Thyroid gland (tissue), 4 donors: Measurements from ENCODE around the gene FAM180A. TPM values are rescaled to one million over a fixed set of nuclear protein-coding genes. Genes with fewer than 3 reads are reported as not detected.

Experiments
- DNase-seq, 2 donors: peaks; one replicate each; pipeline ENCODE4 v3.0.0-alpha.2; 2019
- H3K27ac ChIP-seq, 3 donors: fragments of 200-600 bp; sonication (generic); 1 replicate in 2 of 3; 2 replicates in 1 of 3; pipeline ENCODE4 v1.5.1; 2016 to 2019; ENCODE audit warnings: mild to moderate bottlenecking in 1 of 3, moderate library complexity in 1 of 3
- H3K27me3 ChIP-seq: fragments of 200-600 bp; sonication (generic); one replicate; pipeline ENCODE4 v1.5.1; 2019
- H3K36me3 ChIP-seq, 2 donors: fragments of 200-600 bp; sonication (generic); one replicate each; pipeline ENCODE4 v1.5.1; 2016 to 2019
- H3K4me1 ChIP-seq, 2 donors: fragments of 200-600 bp; sonication (generic); one replicate each; pipeline ENCODE4 v1.5.1; 2017 to 2019
- H3K4me3 ChIP-seq, 3 donors: fragments of 200-600 bp; sonication (generic); replicated peaks in 1 of 3; 1 replicate in 2 of 3; 2 replicates in 1 of 3; pipeline ENCODE4 v1.5.1; 2016; ENCODE audit warnings: mild to moderate bottlenecking in 1 of 3
- H3K9me3 ChIP-seq: fragments of 200-600 bp; sonication (generic); one replicate; pipeline ENCODE4 v1.5.1; 2017
- POLR2A ChIP-seq, 2 donors: fragments of 450-650 bp; IDR thresholded peaks; one replicate each; pipeline ENCODE4 v1.6.1; 2017; ENCODE audit warnings: antibody characterized with exemption in 2 of 2, mild to moderate bottlenecking in 2 of 2, moderate library complexity in 1 of 2
- WGBS, 2 donors: methylation state at CpG; one replicate each; pipeline ENCODE4 v1.1.5; 2017; 5-methylcytosine and 5-hydroxymethylcytosine counted together
- intact Hi-C: fragments of 100-400 bp; cut with DNase I; formaldehyde crosslinking; loops from one replicate; pipeline ENCODE4 v1.15.1; 2023
- total RNA-seq, 4 donors: library from RNA; depleted of rRNA; stranded (reverse); fragments of >200 nt; gene quantifications; one replicate each; pipeline ENCODE4 v1.2.3, GENCODE V29; 2016
- TF ChIP-seq, protein P1 (sequence below), 6 experiments: fragments of 200-600 bp in 3 of 6; fragments of 450-650 bp in 3 of 6; sonication (generic) in 3 of 6; IDR thresholded peaks; one replicate each; pipeline ENCODE4 v1.5.1; 2016 to 2019; ENCODE audit warnings: antibody characterized with exemption in 6 of 6, mild to moderate bottlenecking in 2 of 6, inconsistent platforms in 1 of 6, moderate library complexity in 1 of 6

FAM180A gene
- total RNA-seq, 4 donors from 2014 or later = 2.7 to 5.0 (median 3.5) TPM

DNA sequence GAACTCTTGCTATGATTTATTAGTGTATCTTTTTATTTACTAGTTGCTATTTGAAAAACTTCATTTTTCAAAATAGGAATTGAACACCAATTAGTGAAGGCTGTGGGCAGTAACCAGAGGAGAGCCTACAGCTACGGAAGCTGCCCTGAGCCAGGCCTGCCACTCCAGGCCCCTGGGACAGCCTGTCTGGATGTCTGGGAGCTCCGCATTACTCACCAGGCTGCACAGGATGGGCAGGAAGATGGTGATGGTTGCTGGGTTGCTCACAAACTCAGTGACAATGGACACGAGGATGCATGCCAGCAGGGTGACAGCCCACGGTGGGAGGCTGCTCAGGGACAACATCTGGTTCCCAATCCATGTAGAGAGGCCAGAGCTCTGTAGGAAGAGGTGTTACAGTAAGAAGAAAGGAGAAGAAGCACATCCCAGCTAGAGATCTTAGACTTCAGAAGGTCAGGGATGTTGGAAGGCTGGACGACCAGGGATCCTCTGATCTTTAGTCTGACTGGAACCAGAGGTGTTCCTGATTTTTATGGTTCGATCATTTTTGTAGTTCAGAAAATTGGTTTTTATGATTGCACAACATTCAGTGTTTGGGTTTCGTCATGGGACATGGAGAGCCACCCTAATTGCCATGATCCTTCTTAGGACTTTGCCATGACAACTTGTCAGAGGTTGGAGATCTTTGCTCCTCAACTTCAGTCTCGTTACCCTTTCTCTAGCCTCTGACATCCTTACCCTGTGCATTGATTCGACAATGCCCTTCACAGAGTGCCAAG, 63.1 kb downstream of the FAM180A start:
- Histone ChIP-seq H3K27me3 (no peaks in the 10 kb centered on the region), H3K4me3 (no peak overlapping the region), H3K4me1 (peaks cover 35 to 36% of the 10 kb centered on the region in 2 donors), H3K9me3 (no peaks in the 10 kb centered on the region), H3K36me3 (no peaks in the 10 kb centered on the region), H3K27ac (no peak overlapping the region)
- no peak for TF ChIP-seq POLR2A (IDR thresholded peaks at IDR 0.05)
- TF ChIP-seq, protein P1, sequence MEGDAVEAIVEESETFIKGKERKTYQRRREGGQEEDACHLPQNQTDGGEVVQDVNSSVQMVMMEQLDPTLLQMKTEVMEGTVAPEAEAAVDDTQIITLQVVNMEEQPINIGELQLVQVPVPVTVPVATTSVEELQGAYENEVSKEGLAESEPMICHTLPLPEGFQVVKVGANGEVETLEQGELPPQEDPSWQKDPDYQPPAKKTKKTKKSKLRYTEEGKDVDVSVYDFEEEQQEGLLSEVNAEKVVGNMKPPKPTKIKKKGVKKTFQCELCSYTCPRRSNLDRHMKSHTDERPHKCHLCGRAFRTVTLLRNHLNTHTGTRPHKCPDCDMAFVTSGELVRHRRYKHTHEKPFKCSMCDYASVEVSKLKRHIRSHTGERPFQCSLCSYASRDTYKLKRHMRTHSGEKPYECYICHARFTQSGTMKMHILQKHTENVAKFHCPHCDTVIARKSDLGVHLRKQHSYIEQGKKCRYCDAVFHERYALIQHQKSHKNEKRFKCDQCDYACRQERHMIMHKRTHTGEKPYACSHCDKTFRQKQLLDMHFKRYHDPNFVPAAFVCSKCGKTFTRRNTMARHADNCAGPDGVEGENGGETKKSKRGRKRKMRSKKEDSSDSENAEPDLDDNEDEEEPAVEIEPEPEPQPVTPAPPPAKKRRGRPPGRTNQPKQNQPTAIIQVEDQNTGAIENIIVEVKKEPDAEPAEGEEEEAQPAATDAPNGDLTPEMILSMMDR (IDR thresholded peaks at IDR 0.05) = no peak
- intact Hi-C loops = no loop called here
- 91 to 92% methylated on average over 9 of the region's 9 CpGs for WGBS, 2 donors
- DNase-seq = no peak

DNA sequence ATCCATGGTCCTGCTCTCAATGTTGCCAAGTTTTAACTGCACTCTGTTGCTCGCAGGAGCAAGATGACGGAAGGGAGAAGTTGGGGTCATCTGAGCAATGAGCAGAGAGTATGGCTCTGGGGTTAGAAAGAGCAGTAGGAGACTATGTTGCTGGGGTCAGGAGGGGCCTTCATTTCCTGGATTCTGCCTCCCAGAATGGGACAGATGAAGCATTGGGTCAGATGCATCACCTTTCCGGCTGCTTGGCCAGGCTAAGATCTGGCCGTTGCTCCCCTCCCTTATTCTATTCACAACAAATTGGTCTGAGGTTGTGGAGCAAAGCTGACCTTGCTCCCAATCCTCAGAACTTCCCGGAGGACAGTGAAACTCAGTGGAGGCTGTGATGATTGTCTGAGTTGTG, 63.9 kb downstream of the FAM180A start:
- Histone ChIP-seq H3K36me3 (no peaks in the 10 kb centered on the region), H3K4me1 (peaks cover 43 to 44% of the 10 kb centered on the region in 2 donors), H3K27ac (no peak overlapping the region), H3K27me3 (no peaks in the 10 kb centered on the region), H3K9me3 (no peaks in the 10 kb centered on the region), H3K4me3 (no peak overlapping the region)
- TF ChIP-seq, protein P1 (IDR thresholded peaks at IDR 0.05) = no peak
- TF ChIP-seq POLR2A (IDR thresholded peaks at IDR 0.05) = no peak
- no peak for DNase-seq
- intact Hi-C loops = no loop called here
- WGBS, 2 donors = 83 to 95% methylated on average over 5 of the region's 5 CpGs

- no peak for DNase-seq
- H3K27ac ChIP-seq = peak overlapping the region in 1 of 3 donors; percentile 81
- intact Hi-C loops = no loop called here
- H3K4me3 ChIP-seq = no peak overlapping the region
- H3K36me3 ChIP-seq = no peaks in the 10 kb centered on the region
- no peaks in the 10 kb centered on the region for H3K9me3 ChIP-seq
- no peaks in the 10 kb centered on the region for H3K27me3 ChIP-seq
- TF ChIP-seq POLR2A (IDR thresholded peaks at IDR 0.05) = no peak
- TF ChIP-seq, protein P1 (IDR thresholded peaks at IDR 0.05) = no peak
- H3K4me1 ChIP-seq = peaks cover 48 to 49% of the 10 kb centered on the region in 2 donors
- 63 to 67% methylated on average over 3 of the region's 3 CpGs for WGBS, 2 donors
Observed at GRCh38 chr7:135684136-135684535, 64.5 kb downstream of the FAM180A start.

DNA sequence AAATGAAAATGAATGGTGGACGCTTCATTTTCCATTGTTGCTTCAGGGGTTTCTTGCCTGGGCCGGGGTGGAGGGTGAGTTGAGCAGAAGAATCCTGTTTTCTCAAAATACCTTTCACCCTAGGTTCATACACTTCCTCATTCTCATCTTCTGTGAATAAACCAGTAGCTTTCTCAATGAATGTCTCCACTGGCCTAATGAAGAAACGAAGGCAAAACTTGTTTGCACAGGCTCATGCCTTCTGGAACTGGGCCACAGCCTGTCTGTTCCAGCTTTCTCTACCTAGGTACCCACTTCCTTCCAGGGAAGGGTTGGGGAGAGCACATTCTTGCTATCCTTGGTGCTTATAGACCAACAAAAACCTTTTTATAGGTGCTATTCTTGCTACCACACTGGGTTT, 65.0 kb downstream of the FAM180A start:
- DNase-seq = peak; percentile 60 to 68
- Histone ChIP-seq H3K4me3 (no peak overlapping the region), H3K9me3 (no peaks in the 10 kb centered on the region), H3K4me1 (peaks cover 50 to 54% of the 10 kb centered on the region in 2 donors), H3K27me3 (no peaks in the 10 kb centered on the region), H3K36me3 (no peaks in the 10 kb centered on the region), H3K27ac (peak overlapping the region; percentile 70 to 94 (median 81))
- TF ChIP-seq, protein P1 (IDR thresholded peaks at IDR 0.05) = no peak
- TF ChIP-seq POLR2A (IDR thresholded peaks at IDR 0.05) = no peak
- 64 to 68% methylated on average over 3 of the region's 3 CpGs for WGBS, 2 donors
- intact Hi-C loops = no loop called here

- no peak for TF ChIP-seq POLR2A (IDR thresholded peaks at IDR 0.05)
- TF ChIP-seq, protein P1 (IDR thresholded peaks at IDR 0.05) = no peak
- Histone ChIP-seq H3K4me1 (peaks cover 65 to 68% of the 10 kb centered on the region in 2 donors), H3K9me3 (no peaks in the 10 kb centered on the region), H3K4me3 (no peak overlapping the region), H3K27me3 (no peaks in the 10 kb centered on the region), H3K36me3 (no peaks in the 10 kb centered on the region), H3K27ac (peak overlapping the region; percentile 70 to 94 (median 81))
- peak in 1 of 2 donors; percentile 34 for DNase-seq
- WGBS, 2 donors = 39 to 41% methylated on average over 3 of the region's 3 CpGs
- intact Hi-C loops = no loop called here
Observed at GRCh38 chr7:135682191-135682590, 66.4 kb downstream of the FAM180A start.
